Endodermal cell (in vitro differentiated cells): ENCODE measurements around the gene DLG2. TPM values are rescaled to one million over a fixed set of nuclear protein-coding genes. Genes with fewer than 3 reads are reported as not detected.

ENCODE experiments used
- DNase-seq: peaks from one replicate; pipeline ENCODE4 v3.0.0-alpha.2; 2017
- H3K27ac ChIP-seq: 2 replicates; pipeline ENCODE4 v1.5.1; 2013; ENCODE audit warnings: mild to moderate bottlenecking, low read depth, low read length, moderate library complexity
- H3K27me3 ChIP-seq: 2 replicates; pipeline ENCODE4 v1.6.1; 2013; ENCODE audit warnings: mild to moderate bottlenecking, low read length, moderate library complexity; ENCODE audit not compliant: insufficient read depth, control insufficient read depth, poor library complexity, severe bottlenecking
- H3K36me3 ChIP-seq: 2 replicates; pipeline ENCODE4 v1.7.0; 2013; ENCODE audit warnings: mild to moderate bottlenecking, low read length, moderate library complexity; ENCODE audit not compliant: control insufficient read depth, insufficient read depth
- H3K4me1 ChIP-seq: one replicate; pipeline ENCODE4 v1.7.0; 2013; ENCODE audit warnings: low read length; ENCODE audit not compliant: control insufficient read depth, insufficient read depth
- H3K4me3 ChIP-seq: 2 replicates; pipeline ENCODE4 v1.5.1; 2013; ENCODE audit warnings: mild to moderate bottlenecking, low read length, moderate library complexity
- H3K9ac ChIP-seq: 2 replicates; pipeline ENCODE4 v1.6.1; 2013; ENCODE audit warnings: mild to moderate bottlenecking, low read length, moderate library complexity; ENCODE audit not compliant: poor library complexity, severe bottlenecking; ENCODE audit errors: extremely low read depth
- H3K9me3 ChIP-seq: 2 replicates; pipeline ENCODE4 v1.6.1; 2013; ENCODE audit warnings: mild to moderate bottlenecking, low read length, moderate library complexity; ENCODE audit not compliant: control insufficient read depth
- H3K27ac Mint-ChIP-seq: 2 replicates; pipeline ENCODE4 v1.8.0; 2020; ENCODE audit warnings: mixed read lengths
- H3K27me3 Mint-ChIP-seq: 2 replicates; pipeline ENCODE4 v1.8.0; 2021; ENCODE audit warnings: mild to moderate bottlenecking, mixed read lengths; ENCODE audit not compliant: insufficient read depth
- H3K36me3 Mint-ChIP-seq: 2 replicates; pipeline ENCODE4 v1.8.0; 2020; ENCODE audit warnings: low read depth, mixed read lengths
- H3K4me1 Mint-ChIP-seq: 2 replicates; pipeline ENCODE4 v1.8.0; 2020; ENCODE audit warnings: mixed read lengths
- H3K4me3 Mint-ChIP-seq: 2 replicates; pipeline ENCODE4 v1.8.0; 2020; ENCODE audit warnings: mild to moderate bottlenecking, moderate library complexity, mixed read lengths
- H3K9me3 Mint-ChIP-seq: 2 replicates; pipeline ENCODE4 v1.8.0; 2020; ENCODE audit warnings: mild to moderate bottlenecking, mixed read lengths
- CTCF ChIP-seq: fragments of 200-600 bp; sonication (generic); conservative IDR thresholded peaks from 2 replicates; pipeline ENCODE4 v1.5.0; 2021; ENCODE audit warnings: antibody characterized with exemption, mild to moderate bottlenecking
- WGBS, 2 experiments: methylation state at CpG; one replicate each; pipeline versions ENCODE4 v1.1.5 to v1.1.7; 2013; ENCODE audit warnings: missing lambda C conversion rate in 2 of 2, mixed read lengths in 1 of 2; ENCODE audit not compliant: insufficient coverage in 1 of 2, insufficient read length in 1 of 2; 5-methylcytosine and 5-hydroxymethylcytosine counted together
- total RNA-seq, 2 donors: library from RNA; stranded (reverse); fragmentation: NEBNext Ultra II Directional in 1 of 2; extraction: Animal tissue kit (Norgen Biotek cat#: 25700) in 1 of 2; gene quantifications; 2 replicates in 1 of 2; 3 replicates in 1 of 2; pipeline ENCODE4 v1.2.1, GENCODE V29; 2021

DLG2 gene
- total RNA-seq, 2 donors from 2014 or later = 9.6 to 10.6 TPM

GRCh38 chr11:84069048-84069447 is 1558.1 kb downstream of the DLG2 start:
- 85 to 100% methylated on average over 1 of the region's 1 CpG for WGBS, 2 experiments
- Histone ChIP-seq H3K27me3 (no peaks in the 10 kb centered on the region), H3K36me3 (no peaks in the 10 kb centered on the region), H3K4me1 (no peaks in the 10 kb centered on the region), H3K9me3 (no peaks in the 10 kb centered on the region), H3K4me3 (no peak overlapping the region), H3K27ac (no peak overlapping the region), H3K9ac (no peak overlapping the region)
- no peaks in the 10 kb centered on the region for H3K27me3 Mint-ChIP-seq
- no peak for TF ChIP-seq CTCF
- DNase-seq = no peak
- no peak overlapping the region for H3K27ac Mint-ChIP-seq
- no peaks in the 10 kb centered on the region for H3K9me3 Mint-ChIP-seq
- H3K4me3 Mint-ChIP-seq = no peak overlapping the region
- no peaks in the 10 kb centered on the region for H3K4me1 Mint-ChIP-seq
- H3K36me3 Mint-ChIP-seq = no peaks in the 10 kb centered on the region

DNA sequence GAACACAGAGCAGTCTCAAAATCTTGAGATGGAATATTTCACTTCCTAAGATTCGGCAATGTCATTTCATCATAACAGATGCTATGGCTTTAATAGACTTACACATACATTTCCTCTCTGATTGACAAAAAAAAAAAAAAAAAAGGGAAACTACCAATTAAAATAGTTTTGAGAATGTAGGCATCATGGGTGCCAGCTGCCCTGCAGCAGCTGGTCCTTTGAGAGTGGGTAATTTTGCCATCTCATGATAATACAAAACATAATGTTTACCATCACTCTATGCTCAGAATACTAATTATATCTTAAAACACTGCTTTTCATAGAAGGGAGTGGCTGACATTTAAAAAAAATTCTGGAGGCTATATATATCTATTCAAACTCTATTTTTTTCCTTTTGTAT is 1565.4 kb downstream of the DLG2 start:
- no peak overlapping the region for H3K27ac Mint-ChIP-seq
- H3K9ac ChIP-seq = no peak overlapping the region
- H3K27me3 ChIP-seq = no peaks in the 10 kb centered on the region
- no peaks in the 10 kb centered on the region for H3K9me3 ChIP-seq
- no peaks in the 10 kb centered on the region for H3K9me3 Mint-ChIP-seq
- H3K4me1 ChIP-seq = no peaks in the 10 kb centered on the region
- no peak for TF ChIP-seq CTCF
- no peak overlapping the region for H3K4me3 Mint-ChIP-seq
- no peak overlapping the region for H3K27ac ChIP-seq
- 100% methylated on average over 1 of the region's 1 CpG for WGBS, 2 experiments
- H3K27me3 Mint-ChIP-seq = no peaks in the 10 kb centered on the region
- no peak for DNase-seq
- no peaks in the 10 kb centered on the region for H3K36me3 ChIP-seq
- H3K36me3 Mint-ChIP-seq = no peaks in the 10 kb centered on the region
- no peaks in the 10 kb centered on the region for H3K4me1 Mint-ChIP-seq
- no peak overlapping the region for H3K4me3 ChIP-seq

DNA sequence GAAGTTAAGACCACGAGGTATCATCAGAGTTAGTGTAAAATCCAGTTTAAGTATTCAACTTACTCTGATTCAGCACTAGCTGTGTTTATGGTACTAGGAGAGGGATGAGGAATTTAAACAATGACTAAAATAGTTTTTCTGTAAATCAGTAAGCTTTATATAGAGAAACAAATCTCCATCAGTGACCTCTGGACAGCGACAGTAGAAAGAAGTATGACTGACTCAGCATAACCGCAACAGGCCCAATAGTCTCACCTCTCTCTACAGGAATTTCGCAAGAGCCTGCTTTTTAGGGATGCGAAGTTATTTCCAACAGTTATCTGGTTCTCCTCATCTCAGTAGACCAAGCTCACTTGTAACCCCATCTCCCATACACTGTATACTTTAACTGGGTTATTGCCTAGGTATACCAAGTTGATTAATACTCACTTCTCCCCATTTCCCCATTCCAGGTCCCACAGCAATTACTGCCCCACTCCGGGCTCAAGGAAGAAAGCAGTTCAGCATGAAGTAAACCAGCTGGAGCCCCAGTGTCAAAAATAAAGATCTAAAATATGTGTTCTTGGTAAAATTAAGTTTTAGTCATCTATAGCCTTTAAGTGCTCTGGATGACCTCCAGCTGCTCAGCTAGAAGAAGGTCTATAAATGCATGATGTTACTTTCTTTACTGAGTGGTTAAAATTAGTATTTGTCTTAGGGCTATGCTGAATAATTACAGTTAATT is 1570.3 kb downstream of the DLG2 start:
- Mint-ChIP-seq H3K9me3 (no peaks in the 10 kb centered on the region), H3K27me3 (no peaks in the 10 kb centered on the region)
- DNase-seq = no peak

More for the DNA sequence above, 1570.3 kb downstream of the DLG2 start:
- no peaks in the 10 kb centered on the region for H3K36me3 Mint-ChIP-seq
- Histone ChIP-seq H3K36me3 (no peaks in the 10 kb centered on the region), H3K9ac (no peak overlapping the region), H3K27ac (no peak overlapping the region), H3K4me3 (no peak overlapping the region), H3K4me1 (no peaks in the 10 kb centered on the region), H3K27me3 (no peaks in the 10 kb centered on the region), H3K9me3 (no peaks in the 10 kb centered on the region)
- no peak overlapping the region for H3K4me3 Mint-ChIP-seq
- no peak overlapping the region for H3K27ac Mint-ChIP-seq
- WGBS, 2 experiments = 92 to 95% methylated on average over 4 to 6 of the region's 6 CpGs
- no peak for TF ChIP-seq CTCF
- H3K4me1 Mint-ChIP-seq = no peaks in the 10 kb centered on the region
